Measurements from ENCODE around the gene RTN1.
"Not testable (repeated sequence)": the region's sequence is repeated elsewhere in the genome, so short reads cannot be mapped to it uniquely, and the experiment has no call there.

RTN1 gene

GRCh38 chr14:59678352-59678751, 192.2 kb downstream of the RTN1 start:
- CTCF ChIA-PET: interaction anchor here (1.0 to 1.1 kb wide), 2 partner anchors 10 to 26 kb away, joined by 3 to 6 read pairs; no protein-coding TSS in a partner anchor
- POLR2A ChIA-PET: no interaction called here
- no peak for DNase-seq (ENCODE audit: extremely low spot score)
- TF ChIP-seq CTCF (IDR thresholded peaks at IDR 0.05; ENCODE audit: control extremely low read depth, extremely low read depth, low read depth, missing control alignments): no peak

- DNase-seq (ENCODE audit: extremely low spot score): no peak
- CTCF ChIA-PET: interaction anchor here (1.0 to 1.1 kb wide), 2 partner anchors 11 to 25 kb away, joined by 3 to 6 read pairs; no protein-coding TSS in a partner anchor
- TF ChIP-seq CTCF (IDR thresholded peaks at IDR 0.05; ENCODE audit: control extremely low read depth, extremely low read depth, low read depth, missing control alignments): no peak
- POLR2A ChIA-PET: no interaction called here
Measured at GRCh38 chr14:59677771-59678231, 192.8 kb downstream of the RTN1 start.

- DNase-seq (ENCODE audit: extremely low spot score): no peak
- ChIA-PET CTCF (interaction anchor here (0.6 to 4.8 kb wide), 3 partner anchors 12 to 36 kb away, joined by 3 to 20 read pairs (median 3); no protein-coding TSS in a partner anchor), POLR2A (no interaction called here)
- TF ChIP-seq CTCF (IDR thresholded peaks at IDR 0.05; ENCODE audit: control extremely low read depth, extremely low read depth, low read depth, missing control alignments): no peak
Measured at GRCh38 chr14:59675394-59675793, 195.2 kb downstream of the RTN1 start.

GRCh38 chr14:59664741-59665140, 205.8 kb downstream of the RTN1 start:
- DNase-seq (ENCODE audit: extremely low spot score): no peak
- ChIA-PET CTCF (no interaction called here), POLR2A (no interaction called here)
- no peak for TF ChIP-seq CTCF (IDR thresholded peaks at IDR 0.05; ENCODE audit: control extremely low read depth, extremely low read depth, low read depth, missing control alignments)

- no peak for DNase-seq (ENCODE audit: extremely low spot score)
- ChIA-PET POLR2A (no interaction called here), CTCF (interaction anchor here (1.0 to 1.6 kb wide), 3 partner anchors 18 to 37 kb away, joined by 3 read pairs; no protein-coding TSS in a partner anchor)
- no peak for TF ChIP-seq CTCF (IDR thresholded peaks at IDR 0.05; ENCODE audit: control extremely low read depth, extremely low read depth, low read depth, missing control alignments)
Measured at GRCh38 chr14:59657769-59658168, 212.8 kb downstream of the RTN1 start.

GRCh38 chr14:59656473-59656872, 214.1 kb downstream of the RTN1 start:
- no peak for TF ChIP-seq CTCF (IDR thresholded peaks at IDR 0.05; ENCODE audit: control extremely low read depth, extremely low read depth, low read depth, missing control alignments)
- ChIA-PET POLR2A (no interaction called here), CTCF (interaction anchor here (1.6 kb wide), 1 partner anchor 20 kb away, joined by 3 read pairs; no protein-coding TSS in a partner anchor)
- DNase-seq (ENCODE audit: extremely low spot score): no peak

- DNase-seq (ENCODE audit: extremely low spot score); CTCF ChIA-PET; POLR2A ChIA-PET: not testable (repeated sequence)
Measured at GRCh38 chr14:59654131-59654530, 216.4 kb downstream of the RTN1 start.

GRCh38 chr14:59646832-59647231, 223.7 kb downstream of the RTN1 start:
- CTCF ChIA-PET; POLR2A ChIA-PET; DNase-seq (ENCODE audit: extremely low spot score): not testable (repeated sequence)
